GM10847 (cell line): Measurements from ENCODE around the gene ABI2.

Source experiments
- POLR2A ChIP-seq: IDR thresholded peaks from 2 replicates; pipeline ENCODE4 v1.6.1; 2011; ENCODE audit not compliant: insufficient read length; ENCODE audit errors: extremely low read depth

Gene ABI2

GRCh38 chr2:203344667-203345066 is 16.5 kb downstream of the ABI2 start:
- TF ChIP-seq POLR2A, result no peak

- TF ChIP-seq POLR2A, result no peak
Measured at GRCh38 chr2:203346612-203347011, 18.4 kb downstream of the ABI2 start.

- no peak for TF ChIP-seq POLR2A
Measured at GRCh38 chr2:203347375-203347774, 19.2 kb downstream of the ABI2 start.

- no peak for TF ChIP-seq POLR2A
Measured at GRCh38 chr2:203352604-203353255, 24.5 kb downstream of the ABI2 start.

- no peak for TF ChIP-seq POLR2A
Measured at GRCh38 chr2:203354966-203355365, 26.8 kb downstream of the ABI2 start.

- TF ChIP-seq POLR2A, result no peak
Measured at GRCh38 chr2:203359450-203359849, 31.3 kb downstream of the ABI2 start.

- TF ChIP-seq POLR2A, result no peak
Measured at GRCh38 chr2:203360833-203361430, 32.7 kb downstream of the ABI2 start.

- no peak for TF ChIP-seq POLR2A
Measured at GRCh38 chr2:203361495-203361894, 33.3 kb downstream of the ABI2 start.

GRCh38 chr2:203361922-203362321 is 33.7 kb downstream of the ABI2 start:
- no peak for TF ChIP-seq POLR2A

- TF ChIP-seq POLR2A, result no peak
Measured at GRCh38 chr2:203366639-203367466, 38.7 kb downstream of the ABI2 start.

GRCh38 chr2:203376173-203376572 is 48.0 kb downstream of the ABI2 start:
- no peak for TF ChIP-seq POLR2A

GRCh38 chr2:203379156-203379555 is 51.0 kb downstream of the ABI2 start:
- TF ChIP-seq POLR2A, result no peak

- no peak for TF ChIP-seq POLR2A
Measured at GRCh38 chr2:203383038-203383437, 54.8 kb downstream of the ABI2 start.

GRCh38 chr2:203394519-203395227 is 66.5 kb downstream of the ABI2 start:
- no peak for TF ChIP-seq POLR2A

GRCh38 chr2:203395858-203396257 is 67.7 kb downstream of the ABI2 start:
- no peak for TF ChIP-seq POLR2A
